ENCODE results near the gene ITPA.

The ITPA gene

DNA sequence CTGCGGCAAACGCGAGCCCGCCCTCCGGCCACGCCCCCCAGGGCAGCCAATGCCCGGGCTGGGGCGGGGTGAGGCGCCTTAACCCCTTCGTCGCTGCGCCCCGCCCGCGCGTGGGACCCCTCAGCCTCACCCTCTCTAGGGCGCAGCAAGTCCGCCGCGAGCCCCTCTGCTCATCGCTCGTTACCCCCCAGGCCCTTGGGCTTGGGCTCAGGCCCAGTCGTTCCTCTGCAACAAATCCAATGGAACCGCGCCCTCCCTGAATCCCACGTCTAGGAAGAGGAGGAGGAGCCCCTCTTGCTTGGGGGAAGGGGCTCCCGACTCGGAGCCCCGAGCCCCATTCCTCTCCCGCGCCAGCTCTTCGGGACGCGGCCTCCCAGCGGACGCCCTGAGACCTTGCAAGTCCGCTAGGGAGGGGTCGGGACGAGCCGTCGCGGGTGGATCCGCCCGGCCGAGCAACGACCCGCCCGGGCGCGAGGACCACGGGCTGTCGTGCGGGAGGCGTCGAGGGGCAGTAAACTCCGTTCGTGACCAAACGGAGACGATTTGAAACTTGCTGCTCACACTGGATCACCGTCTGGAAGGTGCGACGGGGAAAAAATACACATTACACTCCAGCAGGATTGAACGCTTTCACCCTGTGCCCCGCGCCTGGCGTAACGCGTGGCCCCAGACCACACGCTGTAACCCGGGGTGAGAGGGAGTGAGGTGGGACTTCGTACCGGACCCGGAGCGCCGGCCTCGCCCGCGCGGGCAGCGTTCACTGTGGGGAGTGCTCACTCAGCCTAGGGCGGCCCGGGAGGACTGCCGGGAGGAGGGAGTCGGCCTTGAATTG lies 35.5 kb upstream of the ITPA start:
- POLR2A ChIA-PET, result no interaction called here
- DNase-seq (ENCODE audit: extremely low spot score), result peak; percentile 97
- CTCF ChIA-PET, result interaction anchor here (2.5 kb wide), 1 partner anchor 12 kb away, joined by 8 read pairs; no protein-coding TSS in a partner anchor

DNA sequence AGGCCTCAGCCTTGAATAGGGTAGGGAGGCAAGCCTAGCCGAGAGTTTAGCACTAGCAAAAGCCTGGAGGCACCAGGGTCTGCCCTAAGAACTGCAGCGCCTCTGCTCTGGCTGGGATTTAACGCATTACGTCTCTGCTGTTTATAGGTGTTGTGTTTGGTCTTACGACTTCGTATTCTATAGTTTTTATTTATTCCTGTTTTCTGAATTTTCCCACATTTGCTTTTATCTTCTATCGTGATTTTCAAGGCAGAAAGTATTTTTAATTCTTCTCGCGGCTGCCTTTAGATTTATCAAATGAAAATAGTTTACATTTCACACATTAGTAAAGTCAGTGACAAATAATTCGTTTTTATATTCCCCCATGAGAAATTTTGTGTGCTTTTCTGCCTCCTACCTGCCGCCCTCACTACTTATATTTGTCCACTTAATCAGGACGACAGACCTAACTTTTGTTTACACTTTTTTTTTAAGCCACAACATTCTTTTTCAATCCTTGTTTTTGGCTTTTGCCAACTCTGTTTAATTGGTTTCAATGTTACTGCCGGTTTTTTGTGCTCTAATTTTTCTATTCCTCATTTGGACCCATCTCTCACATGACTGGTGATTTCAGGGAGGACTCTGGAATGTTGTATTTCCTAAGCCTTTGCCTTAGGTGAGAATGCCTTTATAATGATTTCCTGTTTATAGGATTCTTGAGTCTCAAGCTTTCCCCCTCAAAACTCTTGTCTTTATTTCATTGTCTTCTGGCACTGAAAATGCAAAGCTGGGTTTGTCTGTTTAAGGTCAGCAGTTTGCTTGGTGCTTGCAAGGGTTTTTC lies 34.6 kb upstream of the ITPA start:
- no peak for DNase-seq (ENCODE audit: extremely low spot score)
- TF ChIP-seq, protein P1, sequence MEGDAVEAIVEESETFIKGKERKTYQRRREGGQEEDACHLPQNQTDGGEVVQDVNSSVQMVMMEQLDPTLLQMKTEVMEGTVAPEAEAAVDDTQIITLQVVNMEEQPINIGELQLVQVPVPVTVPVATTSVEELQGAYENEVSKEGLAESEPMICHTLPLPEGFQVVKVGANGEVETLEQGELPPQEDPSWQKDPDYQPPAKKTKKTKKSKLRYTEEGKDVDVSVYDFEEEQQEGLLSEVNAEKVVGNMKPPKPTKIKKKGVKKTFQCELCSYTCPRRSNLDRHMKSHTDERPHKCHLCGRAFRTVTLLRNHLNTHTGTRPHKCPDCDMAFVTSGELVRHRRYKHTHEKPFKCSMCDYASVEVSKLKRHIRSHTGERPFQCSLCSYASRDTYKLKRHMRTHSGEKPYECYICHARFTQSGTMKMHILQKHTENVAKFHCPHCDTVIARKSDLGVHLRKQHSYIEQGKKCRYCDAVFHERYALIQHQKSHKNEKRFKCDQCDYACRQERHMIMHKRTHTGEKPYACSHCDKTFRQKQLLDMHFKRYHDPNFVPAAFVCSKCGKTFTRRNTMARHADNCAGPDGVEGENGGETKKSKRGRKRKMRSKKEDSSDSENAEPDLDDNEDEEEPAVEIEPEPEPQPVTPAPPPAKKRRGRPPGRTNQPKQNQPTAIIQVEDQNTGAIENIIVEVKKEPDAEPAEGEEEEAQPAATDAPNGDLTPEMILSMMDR (IDR thresholded peaks at IDR 0.05; ENCODE audit: control extremely low read depth, extremely low read depth, low read depth, missing control alignments), result no peak
- ChIA-PET CTCF (no interaction called here), POLR2A (no interaction called here)

More for the DNA sequence above, 35.5 kb upstream of the ITPA start:
- TF ChIP-seq, protein P1 (IDR thresholded peaks at IDR 0.05; ENCODE audit: control extremely low read depth, extremely low read depth, low read depth, missing control alignments), result no peak

DNA sequence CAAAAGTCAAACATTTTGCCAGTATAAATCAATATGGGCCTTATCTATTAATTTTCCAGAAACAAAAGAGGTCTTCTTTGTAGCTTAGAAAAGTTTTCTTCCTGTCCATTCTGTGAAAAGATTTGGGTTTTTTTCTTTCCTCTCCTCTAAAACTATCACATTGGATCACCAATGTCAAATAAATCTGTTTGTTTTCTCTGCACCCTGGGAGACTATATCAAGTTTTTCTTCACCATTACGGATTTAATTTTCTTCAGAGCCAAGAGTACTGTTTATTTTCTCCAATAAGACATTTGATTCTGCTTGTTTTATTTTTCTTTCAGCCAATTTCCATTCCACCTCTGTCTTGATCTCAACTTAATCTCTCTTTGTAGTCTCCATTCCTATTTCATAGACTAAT lies 34.0 kb upstream of the ITPA start:
- CTCF ChIA-PET, result no interaction called here
- DNase-seq (ENCODE audit: extremely low spot score), result no peak
- POLR2A ChIA-PET, result no interaction called here
- TF ChIP-seq, protein P1 (IDR thresholded peaks at IDR 0.05; ENCODE audit: control extremely low read depth, extremely low read depth, low read depth, missing control alignments), result no peak

DNA sequence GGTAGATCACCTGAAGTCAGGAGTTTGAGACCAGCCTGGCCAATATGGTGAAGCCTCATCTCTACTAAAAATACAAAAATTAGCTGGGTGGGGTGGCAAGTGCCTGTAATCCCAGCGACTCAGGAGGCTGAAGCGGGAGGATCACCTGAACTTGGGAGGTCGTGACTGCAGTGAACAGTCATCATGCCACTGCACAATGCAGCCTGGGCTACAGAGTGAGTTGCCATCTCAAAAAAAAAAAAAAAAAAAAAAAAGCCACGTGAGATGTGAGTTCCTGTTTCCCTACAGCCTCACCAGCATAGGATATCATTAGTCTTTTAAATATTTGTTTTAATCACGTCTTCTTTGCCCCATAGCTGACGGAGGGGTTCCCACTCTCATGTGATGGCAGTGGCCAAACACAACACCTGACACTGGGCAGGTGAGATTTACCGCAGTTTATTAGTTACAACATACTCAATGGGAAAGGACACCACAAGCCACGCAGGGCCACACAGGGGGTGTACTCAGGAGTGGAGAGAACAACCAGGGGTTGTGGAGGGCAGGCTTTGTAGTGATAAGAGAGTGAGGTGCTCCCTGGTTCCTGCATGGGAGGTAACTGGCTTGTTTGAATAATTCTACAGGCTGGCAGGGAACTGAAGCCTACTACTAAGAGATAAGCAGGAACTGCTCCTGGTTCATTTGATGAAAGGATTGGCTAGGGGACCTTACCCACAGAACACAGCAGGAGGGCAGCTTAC lies 31.4 kb upstream of the ITPA start:
- no peak for DNase-seq (ENCODE audit: extremely low spot score)
- TF ChIP-seq, protein P1 (IDR thresholded peaks at IDR 0.05; ENCODE audit: control extremely low read depth, extremely low read depth, low read depth, missing control alignments), result no peak
- ChIA-PET CTCF (interaction anchor here (1.1 kb wide), 1 partner anchor 71 kb away, joined by 4 read pairs; no protein-coding TSS in a partner anchor), POLR2A (no interaction called here)

- no peak for DNase-seq (ENCODE audit: extremely low spot score)
- CTCF ChIA-PET, result no interaction called here
Measured at GRCh38 chr20:3180319-3180718, 29.0 kb upstream of the ITPA start.

More at GRCh38 chr20:3180319-3180718, 29.0 kb upstream of the ITPA start:
- TF ChIP-seq, protein P1 (IDR thresholded peaks at IDR 0.05; ENCODE audit: control extremely low read depth, extremely low read depth, low read depth, missing control alignments), result no peak
- POLR2A ChIA-PET, result no interaction called here

Data from GM10248 (cell line).